HG02763 (cell line): ENCODE measurements around the gene KCNE4.
A peak's percentile ranks its signal among the peaks of the same experiment; 100 is the strongest.

Experiments used
- ATAC-seq: cut with Tn5 transposase; IDR thresholded peaks from one replicate; pipeline ENCODE4 v1.9.1; 2021; ENCODE audit warnings: mild to moderate bottlenecking, moderate library complexity; ENCODE audit not compliant: unreplicated experiment

KCNE4 gene

DNA sequence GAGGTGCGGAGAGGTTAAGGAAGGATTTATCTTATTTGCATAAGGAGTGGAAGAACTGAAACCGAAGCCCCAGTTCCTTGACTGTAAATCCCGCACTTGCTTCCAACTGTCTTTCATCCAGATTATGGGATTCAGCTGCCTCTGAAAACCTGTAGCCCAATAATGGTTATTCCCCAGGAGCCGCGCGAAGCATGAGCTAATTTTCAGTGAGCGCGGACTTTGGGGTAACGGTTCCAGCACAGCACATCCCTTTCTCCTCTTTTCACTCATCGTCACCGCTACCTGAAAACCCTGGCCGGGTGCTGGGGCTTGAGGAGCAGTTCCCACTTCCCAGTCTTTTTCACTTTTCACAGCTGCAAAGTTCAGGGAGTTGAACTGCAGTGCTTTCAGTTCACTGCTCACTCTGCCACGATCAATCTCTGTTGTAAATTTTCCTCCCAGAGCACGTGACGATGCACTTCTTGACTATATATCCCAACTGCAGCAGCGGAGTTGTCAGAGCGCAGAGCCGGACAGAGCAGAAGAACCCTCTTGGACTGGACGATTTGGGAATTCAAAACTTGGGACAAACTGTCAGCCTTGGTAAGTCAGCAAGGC, at the start of gene KCNE4:
TSS of gene KCNE4 (plus strand) at position 498 of the 597 bp plus-strand sequence. CDS start 641 bp downstream, outside the sequence.
- no peak for ATAC-seq

DNA sequence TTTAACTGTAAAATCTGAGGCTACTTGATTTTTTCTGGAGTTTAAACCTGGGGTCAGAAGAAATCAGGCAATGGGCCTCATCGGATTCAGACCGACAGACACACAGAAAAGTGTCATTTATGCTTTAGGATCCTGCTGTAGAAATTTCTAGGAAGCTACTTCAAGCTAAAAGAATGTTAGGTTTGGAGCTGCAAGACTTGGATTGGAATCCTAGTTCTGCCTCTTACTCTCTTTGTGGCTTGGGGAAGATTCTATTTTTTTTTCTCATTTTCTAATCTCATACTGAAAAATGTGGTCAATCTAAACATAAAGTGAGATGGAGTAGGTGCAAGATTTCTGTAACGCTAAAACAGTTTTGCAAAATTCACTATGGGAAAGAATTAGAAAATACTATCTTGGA, 48.8 kb upstream of the KCNE4 start:
- no peak for ATAC-seq

GRCh38 chr2:223005496-223005895, 46.5 kb upstream of the KCNE4 start:
- no peak for ATAC-seq

GRCh38 chr2:223007531-223007930, 44.5 kb upstream of the KCNE4 start:
- no peak for ATAC-seq

GRCh38 chr2:223008162-223008561, 43.8 kb upstream of the KCNE4 start:
- ATAC-seq, result no peak

GRCh38 chr2:223008956-223009355, 43.0 kb upstream of the KCNE4 start:
- ATAC-seq, result no peak

DNA sequence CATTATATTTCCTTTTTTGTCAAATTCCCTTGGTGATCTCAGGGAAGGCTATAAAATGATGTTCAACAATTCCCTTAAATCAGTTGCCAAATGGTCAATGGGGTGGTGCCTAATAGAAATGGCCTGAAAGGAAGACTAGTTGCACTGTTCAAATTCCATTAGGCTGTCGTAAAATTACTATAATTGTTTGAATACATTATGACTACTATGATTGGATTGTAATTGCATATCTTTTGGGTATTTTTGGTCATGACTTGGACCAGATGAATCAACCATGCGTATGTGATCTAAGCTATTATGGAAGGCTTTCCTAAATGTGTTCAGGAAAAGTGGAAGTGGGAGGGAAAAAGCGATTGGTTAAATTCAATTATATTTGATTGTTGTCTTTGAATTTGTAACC, 41.3 kb upstream of the KCNE4 start:
- ATAC-seq, result no peak

GRCh38 chr2:223012291-223012690, 39.7 kb upstream of the KCNE4 start:
- ATAC-seq, result no peak

GRCh38 chr2:223019390-223019930, 32.5 kb upstream of the KCNE4 start:
- ATAC-seq, result no peak

- peak; percentile 92 for ATAC-seq
These were observed 31.8 kb upstream of the KCNE4 start for GRCh38 chr2:223019987-223020717.

DNA sequence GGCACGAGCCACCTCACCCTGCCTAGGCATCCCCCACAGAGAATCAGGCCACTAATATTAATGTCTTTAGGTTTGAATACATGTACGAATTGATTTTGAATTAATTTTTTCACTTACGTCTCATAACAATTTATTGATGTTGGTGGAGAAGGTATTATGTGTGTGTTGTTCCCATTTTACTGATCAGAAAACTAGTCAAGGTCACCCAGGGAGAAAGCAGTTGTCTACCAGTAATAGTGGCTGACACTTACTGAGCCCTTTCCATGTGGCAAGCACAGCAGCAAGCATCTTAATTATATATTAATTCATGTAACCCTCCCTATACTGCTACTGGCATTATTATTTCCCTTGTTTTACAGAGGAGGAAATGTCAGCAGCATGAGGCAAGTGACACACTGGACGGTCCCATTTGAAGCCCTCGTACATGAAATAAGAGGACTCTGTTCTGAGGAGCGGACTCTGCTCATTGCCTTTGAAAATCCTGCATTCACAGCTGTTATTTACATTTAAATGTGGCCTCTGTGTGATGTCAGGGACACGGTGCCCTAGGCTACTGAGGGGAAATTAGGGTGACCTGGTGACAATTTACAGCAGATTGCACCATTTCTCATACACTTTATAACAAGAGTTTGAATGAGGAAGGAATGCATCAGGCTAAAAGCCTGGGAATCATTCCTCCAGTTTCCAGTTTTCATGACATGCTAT, 30.9 kb upstream of the KCNE4 start:
- ATAC-seq, result no peak

- ATAC-seq, result no peak
These were observed 25.5 kb upstream of the KCNE4 start for GRCh38 chr2:223026357-223027110.

- no peak for ATAC-seq
These were observed 24.5 kb upstream of the KCNE4 start for GRCh38 chr2:223027442-223027841.

- ATAC-seq, result no peak
These were observed 22.7 kb upstream of the KCNE4 start for GRCh38 chr2:223029287-223029686.

- ATAC-seq, result no peak
These were observed 19.5 kb upstream of the KCNE4 start for GRCh38 chr2:223032187-223033142.

- ATAC-seq, result no peak
These were observed 17.6 kb upstream of the KCNE4 start for GRCh38 chr2:223034221-223034975.

DNA sequence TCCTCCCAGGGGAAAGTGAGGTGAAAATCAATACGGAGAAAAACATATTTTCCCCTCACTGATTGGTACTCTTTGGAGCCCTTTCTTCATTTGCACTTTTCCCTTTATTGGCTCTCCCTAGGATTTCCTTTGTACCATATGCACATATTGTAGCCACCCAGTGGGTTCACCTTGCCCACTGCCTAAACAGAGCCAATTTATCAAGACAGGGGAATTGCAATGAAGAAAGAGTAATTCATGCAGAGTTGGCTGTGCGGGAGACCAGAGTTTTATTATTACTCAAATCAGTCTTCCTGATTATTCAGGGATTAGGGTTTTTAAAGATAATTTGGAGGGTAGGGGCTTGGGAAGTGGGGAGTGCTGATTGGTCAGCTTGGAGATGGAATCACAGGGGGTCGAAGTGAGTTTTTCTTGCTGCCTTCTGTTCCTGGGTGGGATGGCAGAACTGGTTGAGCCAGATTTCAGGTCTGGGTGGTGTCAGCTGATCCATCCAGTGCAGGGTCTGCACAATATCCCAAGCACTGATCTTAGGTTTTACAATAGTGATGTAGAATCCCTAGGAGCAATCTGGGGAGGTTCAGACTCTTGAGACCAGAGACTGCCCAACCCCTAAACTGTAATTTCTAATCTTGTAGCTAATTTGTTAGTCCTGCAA, 15.1 kb upstream of the KCNE4 start:
- no peak for ATAC-seq

DNA sequence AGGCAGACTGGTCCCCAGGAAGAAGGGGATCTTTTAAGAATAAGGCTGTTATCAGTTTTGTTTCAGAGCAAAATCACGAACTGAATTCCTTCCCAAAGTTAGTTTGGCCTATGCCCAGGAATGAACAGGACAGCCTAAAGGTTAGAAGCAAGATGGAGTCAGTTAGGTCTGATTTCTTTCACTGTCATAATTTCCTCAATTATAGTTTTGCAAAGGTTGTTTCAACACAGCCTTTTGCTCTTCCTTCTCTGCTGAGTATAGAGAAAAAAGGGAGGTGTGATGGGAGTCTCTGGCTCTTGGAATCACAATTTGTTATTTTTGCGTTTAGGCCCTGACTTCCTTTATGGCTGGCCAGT, 14.6 kb upstream of the KCNE4 start:
- no peak for ATAC-seq

GRCh38 chr2:223039618-223040017, 12.4 kb upstream of the KCNE4 start:
- ATAC-seq, result no peak
